Measurements from ENCODE around the gene COQ8A. TPM values are rescaled to one million over a fixed set of nuclear protein-coding genes. Genes with fewer than 3 reads are reported as not detected.

The COQ8A gene
- total and polyA plus RNA-seq, 4 donors: 15.8 to 20.8 (median 18.2) TPM

DNA sequence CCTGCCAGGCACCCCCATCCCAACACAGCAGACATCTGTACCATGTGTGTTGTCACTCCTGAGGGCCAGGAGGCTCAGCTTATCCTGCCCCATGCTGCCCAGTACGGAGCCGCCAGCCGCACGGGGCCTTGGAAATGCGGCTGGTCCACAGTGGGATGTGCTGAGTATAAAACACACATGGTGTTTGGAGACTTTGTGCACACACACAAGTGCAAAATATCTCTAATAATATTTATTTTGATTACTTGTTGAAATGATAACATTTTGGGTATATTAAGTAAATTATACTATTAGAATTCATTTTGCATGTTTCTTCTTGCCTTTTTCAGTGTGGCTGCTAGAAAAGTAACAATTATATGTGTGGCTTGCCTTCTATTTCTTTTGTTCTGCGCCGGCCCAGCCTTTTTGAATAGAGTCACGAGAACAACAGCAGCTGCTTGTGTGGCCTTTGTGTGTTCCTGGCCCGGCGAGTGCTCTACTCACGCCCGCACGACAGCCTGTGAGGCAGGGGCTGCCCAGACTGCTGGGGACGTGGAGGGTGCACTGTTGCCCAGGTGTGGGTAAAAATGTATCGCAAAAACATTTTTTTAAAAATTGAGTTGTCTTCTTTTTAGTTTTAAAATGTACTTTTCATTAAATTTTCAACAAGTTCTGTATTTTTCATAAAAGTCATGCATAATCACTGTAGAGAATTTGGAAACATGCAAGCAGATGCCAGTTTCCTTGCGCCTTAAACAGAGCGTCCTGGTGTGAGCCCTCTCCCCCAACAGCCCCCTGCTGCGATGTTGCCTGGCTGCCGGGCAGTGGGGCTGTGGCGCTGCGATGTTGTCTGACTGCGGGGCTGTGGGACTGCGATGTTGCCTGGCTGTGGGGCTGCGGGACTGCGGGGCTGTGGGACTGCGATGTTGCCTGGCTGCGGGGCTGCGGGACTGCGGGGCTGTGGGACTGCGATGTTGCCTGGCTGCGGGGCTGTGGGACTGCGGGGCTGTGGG is 35.5 kb downstream of the COQ8A start:
- DNase-seq (ENCODE audit: low read depth in 4 of 6, low spot score in 6 of 6): peak in 3 of 6 donors; percentile 29 to 79 (median 70)
- H3K27ac ChIP-seq (ENCODE audit: low read depth, low read length): no peak overlapping the region
- H3K4me3 ChIP-seq (ENCODE audit: low read depth, low read length): no peak overlapping the region
- peaks cover 38% of the 10 kb centered on the region for H3K36me3 ChIP-seq (ENCODE audit: control insufficient read depth, insufficient read depth, low read length)
- H3K27me3 ChIP-seq (ENCODE audit: control insufficient read depth, insufficient read depth, low read length): no peaks in the 10 kb centered on the region
- 21% methylated on average over 19 of the region's 32 CpGs for WGBS (ENCODE audit: insufficient coverage)
- H3K9me3 ChIP-seq (ENCODE audit: control insufficient read depth, insufficient read depth, low read length): peaks cover 2% of the 10 kb centered on the region
- peaks cover 50% of the 10 kb centered on the region for H3K4me1 ChIP-seq (ENCODE audit: control insufficient read depth, insufficient read depth, low read length)

DNA sequence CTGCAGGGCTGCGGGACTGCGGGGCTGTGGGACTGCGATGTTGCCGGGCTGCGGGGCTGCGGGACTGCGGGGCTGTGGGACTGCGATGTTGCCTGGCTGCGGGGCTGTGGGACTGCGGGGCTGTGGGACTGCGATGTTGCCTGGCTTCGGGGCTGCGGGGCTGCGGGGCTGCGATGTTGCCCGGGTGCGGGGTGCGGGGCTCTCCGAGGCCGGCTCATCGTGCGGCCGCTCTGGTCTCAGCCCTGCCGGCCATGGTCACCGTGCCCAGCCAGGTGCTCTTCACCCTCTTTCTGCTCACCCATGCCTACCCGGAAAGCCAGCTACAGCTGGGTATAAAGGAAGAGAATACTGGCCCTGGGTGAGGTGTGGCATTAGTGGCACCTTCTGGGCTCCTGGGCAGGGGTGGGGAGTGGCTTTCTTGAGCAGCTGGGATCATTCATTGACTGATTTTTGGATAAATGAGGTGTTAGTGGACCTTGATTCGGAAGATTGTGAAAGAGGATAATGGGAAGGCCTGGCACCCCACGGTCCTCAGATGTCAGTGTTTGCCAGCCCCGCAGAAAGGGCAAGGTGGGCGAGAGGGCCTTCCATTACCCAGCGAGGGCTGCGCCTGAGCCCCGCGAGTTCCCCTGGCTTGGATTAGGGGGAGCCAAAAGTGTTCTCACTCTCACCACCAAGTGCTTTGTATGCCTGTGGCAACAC is 36.3 kb downstream of the COQ8A start:
- 90% methylated on average over 32 of the region's 34 CpGs for WGBS (ENCODE audit: insufficient coverage)
- peaks cover 44% of the 10 kb centered on the region for H3K36me3 ChIP-seq (ENCODE audit: control insufficient read depth, insufficient read depth, low read length)
- H3K4me1 ChIP-seq (ENCODE audit: control insufficient read depth, insufficient read depth, low read length): peaks cover 58% of the 10 kb centered on the region
- peaks cover 2% of the 10 kb centered on the region for H3K9me3 ChIP-seq (ENCODE audit: control insufficient read depth, insufficient read depth, low read length)
- H3K27ac ChIP-seq (ENCODE audit: low read depth, low read length): no peak overlapping the region
- no peaks in the 10 kb centered on the region for H3K27me3 ChIP-seq (ENCODE audit: control insufficient read depth, insufficient read depth, low read length)
- DNase-seq (ENCODE audit: low read depth in 4 of 6, low spot score in 6 of 6): no peak
- H3K4me3 ChIP-seq (ENCODE audit: low read depth, low read length): no peak overlapping the region

DNA sequence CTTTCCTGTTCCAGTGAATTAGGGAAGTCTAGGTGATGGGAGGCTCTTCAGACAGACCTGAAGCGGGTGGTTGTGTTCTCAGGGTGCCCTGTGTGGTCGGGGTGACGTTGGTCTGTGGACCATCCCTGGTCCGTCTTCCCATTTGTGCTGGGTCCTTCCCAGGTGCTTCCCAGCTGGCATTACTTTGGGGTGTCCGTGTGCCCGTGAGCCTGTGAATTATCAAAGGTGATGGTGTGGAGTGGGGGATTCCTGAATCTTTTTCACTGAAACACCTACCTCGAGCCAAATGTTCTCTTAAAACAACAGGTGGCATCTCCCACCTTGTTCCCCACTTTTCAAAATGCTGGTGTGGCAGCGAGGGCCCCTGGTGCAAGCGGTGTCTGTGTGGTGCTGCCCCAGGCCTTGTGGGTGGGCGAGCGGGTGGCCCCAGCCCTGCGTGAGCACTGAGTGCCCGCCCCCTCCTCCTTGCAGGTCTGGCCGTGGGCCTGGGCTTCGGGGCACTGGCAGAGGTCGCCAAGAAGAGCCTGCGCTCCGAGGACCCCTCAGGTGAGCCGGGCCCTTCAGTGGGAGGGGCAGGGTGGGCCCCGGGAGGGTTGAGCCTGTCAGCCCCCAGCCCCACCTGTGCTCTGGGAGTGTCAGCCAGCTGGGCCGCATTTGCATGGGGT is 37.0 kb downstream of the COQ8A start:
- DNase-seq (ENCODE audit: low read depth in 4 of 6, low spot score in 6 of 6): no peak
- WGBS (ENCODE audit: insufficient coverage): 92% methylated on average over 15 of the region's 21 CpGs
- H3K36me3 ChIP-seq (ENCODE audit: control insufficient read depth, insufficient read depth, low read length): peaks cover 51% of the 10 kb centered on the region
- H3K27me3 ChIP-seq (ENCODE audit: control insufficient read depth, insufficient read depth, low read length): no peaks in the 10 kb centered on the region
- peaks cover 60% of the 10 kb centered on the region for H3K4me1 ChIP-seq (ENCODE audit: control insufficient read depth, insufficient read depth, low read length)
- no peaks in the 10 kb centered on the region for H3K9me3 ChIP-seq (ENCODE audit: control insufficient read depth, insufficient read depth, low read length)
- H3K4me3 ChIP-seq (ENCODE audit: low read depth, low read length): no peak overlapping the region
- no peak overlapping the region for H3K27ac ChIP-seq (ENCODE audit: low read depth, low read length)

GRCh38 chr1:226977643-226978431 is 37.7 kb downstream of the COQ8A start:
- Histone ChIP-seq H3K27me3 (ENCODE audit: control insufficient read depth, insufficient read depth, low read length) (no peaks in the 10 kb centered on the region), H3K4me1 (ENCODE audit: control insufficient read depth, insufficient read depth, low read length) (peaks cover 59% of the 10 kb centered on the region), H3K9me3 (ENCODE audit: control insufficient read depth, insufficient read depth, low read length) (no peaks in the 10 kb centered on the region), H3K4me3 (ENCODE audit: low read depth, low read length) (no peak overlapping the region), H3K27ac (ENCODE audit: low read depth, low read length) (no peak overlapping the region), H3K36me3 (ENCODE audit: control insufficient read depth, insufficient read depth, low read length) (peaks cover 58% of the 10 kb centered on the region)
- DNase-seq (ENCODE audit: low read depth in 4 of 6, low spot score in 6 of 6): no peak
- WGBS (ENCODE audit: insufficient coverage): 87% methylated on average over 17 of the region's 20 CpGs

DNA sequence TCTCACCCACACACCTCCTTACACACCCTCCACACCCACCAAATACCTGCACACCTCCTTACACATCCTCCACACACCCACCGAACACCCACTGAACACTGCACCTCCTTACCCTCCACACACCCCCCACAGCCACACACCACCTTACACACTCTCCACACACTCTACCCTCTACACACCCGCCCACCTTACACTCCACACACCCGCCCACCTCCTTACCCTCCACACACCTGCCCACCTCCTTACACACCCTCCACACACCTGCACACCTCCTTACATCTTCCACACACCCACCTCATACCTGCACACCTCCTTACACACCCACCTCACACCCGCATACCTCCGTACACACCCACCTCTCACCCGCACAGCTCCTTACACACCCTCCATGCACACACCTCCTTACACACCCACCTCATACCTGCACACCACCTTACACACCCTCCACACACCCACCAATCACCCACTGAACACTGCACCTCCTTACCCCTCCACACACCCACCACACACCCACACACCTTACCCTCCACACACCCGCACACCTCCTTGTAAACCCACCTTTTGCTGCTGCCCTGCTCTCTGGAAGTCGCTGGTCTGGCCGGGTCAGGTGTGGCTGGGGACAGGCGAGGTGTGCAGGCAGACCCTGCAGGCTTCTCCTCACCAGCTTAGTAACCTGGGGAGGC is 38.5 kb downstream of the COQ8A start:
- WGBS (ENCODE audit: insufficient coverage): 95% methylated on average over 10 of the region's 10 CpGs
- no peak overlapping the region for H3K4me3 ChIP-seq (ENCODE audit: low read depth, low read length)
- no peaks in the 10 kb centered on the region for H3K9me3 ChIP-seq (ENCODE audit: control insufficient read depth, insufficient read depth, low read length)
- no peaks in the 10 kb centered on the region for H3K27me3 ChIP-seq (ENCODE audit: control insufficient read depth, insufficient read depth, low read length)
- H3K4me1 ChIP-seq (ENCODE audit: control insufficient read depth, insufficient read depth, low read length): peaks cover 51% of the 10 kb centered on the region
- no peak for DNase-seq (ENCODE audit: low read depth in 4 of 6, low spot score in 6 of 6)
- peaks cover 65% of the 10 kb centered on the region for H3K36me3 ChIP-seq (ENCODE audit: control insufficient read depth, insufficient read depth, low read length)
- H3K27ac ChIP-seq (ENCODE audit: low read depth, low read length): no peak overlapping the region

GRCh38 chr1:226979115-226979516 is 39.0 kb downstream of the COQ8A start:
- Histone ChIP-seq H3K4me3 (ENCODE audit: low read depth, low read length) (no peak overlapping the region), H3K4me1 (ENCODE audit: control insufficient read depth, insufficient read depth, low read length) (peaks cover 48% of the 10 kb centered on the region), H3K36me3 (ENCODE audit: control insufficient read depth, insufficient read depth, low read length) (peaks cover 71% of the 10 kb centered on the region), H3K27ac (ENCODE audit: low read depth, low read length) (no peak overlapping the region), H3K27me3 (ENCODE audit: control insufficient read depth, insufficient read depth, low read length) (no peaks in the 10 kb centered on the region), H3K9me3 (ENCODE audit: control insufficient read depth, insufficient read depth, low read length) (no peaks in the 10 kb centered on the region)
- DNase-seq (ENCODE audit: low read depth in 4 of 6, low spot score in 6 of 6): no peak
- WGBS (ENCODE audit: insufficient coverage): 89% methylated on average over 13 of the region's 15 CpGs

GRCh38 chr1:226979517-226980121 is 39.5 kb downstream of the COQ8A start:
- DNase-seq (ENCODE audit: low read depth in 4 of 6, low spot score in 6 of 6): no peak
- 77% methylated on average over 9 of the region's 12 CpGs for WGBS (ENCODE audit: insufficient coverage)
- Histone ChIP-seq H3K4me1 (ENCODE audit: control insufficient read depth, insufficient read depth, low read length) (peaks cover 43% of the 10 kb centered on the region), H3K27me3 (ENCODE audit: control insufficient read depth, insufficient read depth, low read length) (no peaks in the 10 kb centered on the region), H3K9me3 (ENCODE audit: control insufficient read depth, insufficient read depth, low read length) (no peaks in the 10 kb centered on the region), H3K36me3 (ENCODE audit: control insufficient read depth, insufficient read depth, low read length) (peaks cover 72% of the 10 kb centered on the region), H3K4me3 (ENCODE audit: low read depth, low read length) (no peak overlapping the region), H3K27ac (ENCODE audit: low read depth, low read length) (no peak overlapping the region)

DNA sequence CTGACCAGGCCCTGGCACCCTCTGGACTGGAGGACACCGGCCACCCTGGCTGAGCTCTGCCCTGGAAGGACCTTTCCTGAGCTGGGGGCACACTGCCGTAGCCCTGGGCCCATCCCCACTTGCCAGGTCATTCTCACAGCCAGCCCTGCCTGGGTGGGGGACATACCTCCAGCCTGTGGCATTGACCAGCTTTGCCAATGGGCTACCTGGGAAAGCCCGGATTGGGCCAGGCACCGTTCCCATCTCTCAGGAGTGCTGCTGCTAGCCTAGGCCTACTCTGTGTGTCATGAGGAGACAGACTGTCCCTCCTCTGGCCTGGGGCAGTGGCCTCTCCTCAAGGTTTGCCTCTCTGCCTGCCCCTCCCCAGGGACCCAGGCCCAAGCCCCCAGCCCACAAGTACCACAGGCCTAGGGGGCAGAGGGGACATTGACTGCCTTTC is 40.0 kb downstream of the COQ8A start:
- no peak overlapping the region for H3K27ac ChIP-seq (ENCODE audit: low read depth, low read length)
- WGBS (ENCODE audit: insufficient coverage): 92% methylated on average over 4 of the region's 4 CpGs
- DNase-seq (ENCODE audit: low read depth in 4 of 6, low spot score in 6 of 6): no peak
- H3K4me1 ChIP-seq (ENCODE audit: control insufficient read depth, insufficient read depth, low read length): peaks cover 38% of the 10 kb centered on the region
- H3K9me3 ChIP-seq (ENCODE audit: control insufficient read depth, insufficient read depth, low read length): no peaks in the 10 kb centered on the region
- H3K4me3 ChIP-seq (ENCODE audit: low read depth, low read length): no peak overlapping the region
- no peaks in the 10 kb centered on the region for H3K27me3 ChIP-seq (ENCODE audit: control insufficient read depth, insufficient read depth, low read length)
- H3K36me3 ChIP-seq (ENCODE audit: control insufficient read depth, insufficient read depth, low read length): peaks cover 76% of the 10 kb centered on the region
